Peyer's patch (tissue), 4 donors: ENCODE results near the gene DNASE1L3.

Experiments
- CTCF ChIP-seq, 6 experiments: fragments of 450-650 bp in 4 of 6; fragments of 200-600 bp in 2 of 6; sonication (generic) in 1 of 6; IDR thresholded peaks; one replicate each; pipeline ENCODE4 v1.5.1; 2017 to 2019; ENCODE audit warnings: antibody characterized with exemption in 6 of 6, mild to moderate bottlenecking in 3 of 6, moderate library complexity in 1 of 6
- POLR2A ChIP-seq, 2 donors: fragments of 450-650 bp; IDR thresholded peaks; one replicate each; pipeline ENCODE4 v1.5.1; 2017; ENCODE audit warnings: antibody characterized with exemption in 2 of 2, mild to moderate bottlenecking in 2 of 2, moderate library complexity in 2 of 2

GRCh38 chr3:58153371-58153770 lies 57.4 kb downstream of the DNASE1L3 start:
- TF ChIP-seq CTCF (IDR thresholded peaks at IDR 0.05): no peak
- TF ChIP-seq POLR2A (IDR thresholded peaks at IDR 0.05): no peak
